Measurements from ENCODE around the gene DOCK11. TPM values are rescaled to one million over a fixed set of nuclear protein-coding genes. Genes with fewer than 3 reads are reported as not detected.

Gene DOCK11
- 2.1 and 2.2 TPM in 2 replicates for total RNA-seq (2021)
- Bru-seq, nascent RNA = percentile 33 among the genes with signal in this experiment
- percentile 31 among the genes with signal in this experiment for BruChase-seq, experiment 1, labeled RNA remaining after a 2-hour chase
- BruChase-seq, experiment 2, labeled RNA remaining after a 6-hour chase = percentile 30 among the genes with signal in this experiment
- long read RNA-seq, partial matches to known transcripts = 1 of 1 reads
- long read RNA-seq, other reads (novel, unspliced or antisense) = 0 of 1 reads

- TF ChIP-seq, protein P1, sequence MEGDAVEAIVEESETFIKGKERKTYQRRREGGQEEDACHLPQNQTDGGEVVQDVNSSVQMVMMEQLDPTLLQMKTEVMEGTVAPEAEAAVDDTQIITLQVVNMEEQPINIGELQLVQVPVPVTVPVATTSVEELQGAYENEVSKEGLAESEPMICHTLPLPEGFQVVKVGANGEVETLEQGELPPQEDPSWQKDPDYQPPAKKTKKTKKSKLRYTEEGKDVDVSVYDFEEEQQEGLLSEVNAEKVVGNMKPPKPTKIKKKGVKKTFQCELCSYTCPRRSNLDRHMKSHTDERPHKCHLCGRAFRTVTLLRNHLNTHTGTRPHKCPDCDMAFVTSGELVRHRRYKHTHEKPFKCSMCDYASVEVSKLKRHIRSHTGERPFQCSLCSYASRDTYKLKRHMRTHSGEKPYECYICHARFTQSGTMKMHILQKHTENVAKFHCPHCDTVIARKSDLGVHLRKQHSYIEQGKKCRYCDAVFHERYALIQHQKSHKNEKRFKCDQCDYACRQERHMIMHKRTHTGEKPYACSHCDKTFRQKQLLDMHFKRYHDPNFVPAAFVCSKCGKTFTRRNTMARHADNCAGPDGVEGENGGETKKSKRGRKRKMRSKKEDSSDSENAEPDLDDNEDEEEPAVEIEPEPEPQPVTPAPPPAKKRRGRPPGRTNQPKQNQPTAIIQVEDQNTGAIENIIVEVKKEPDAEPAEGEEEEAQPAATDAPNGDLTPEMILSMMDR (conservative IDR thresholded peaks at IDR 0.05; ENCODE audit: low read depth, low read length) = no peak
- TF ChIP-seq EZH2 (IDR thresholded peaks at IDR 0.05; ENCODE audit: borderline replicate concordance, low read depth, low read length, poor library complexity, severe bottlenecking) = no peak
- Histone ChIP-seq H3K27ac (ENCODE audit: low read depth, low read length, poor library complexity, severe bottlenecking) (no peak within 1 kb of the TSS), H3K4me1 (ENCODE audit: insufficient read depth, low read length, poor library complexity, severe bottlenecking) (no peaks in the 10 kb centered on the region), H3K36me3 (ENCODE audit: insufficient read depth, low read length, poor library complexity, severe bottlenecking) (no peaks in the 10 kb centered on the region), H3K4me3 (ENCODE audit: low read depth, low read length, poor library complexity, severe bottlenecking) (peak within 1 kb of the TSS; percentile 49), H3K27me3 (replicated peaks; ENCODE audit: insufficient read depth, low read depth, low read length, poor library complexity) (peaks cover 12% of the 10 kb centered on the region), H3K9me3 (ENCODE audit: low read depth, low read length, poor library complexity, severe bottlenecking) (no peaks in the 10 kb centered on the region)
- intact Hi-C loops (cut with micrococcal nuclease; ENCODE audit: unreplicated experiment) = no loop called here
- DNase-seq (ENCODE audit: low spot score) = peak; percentile 62
- ChIA-PET CTCF (no interaction called here), POLR2A (ENCODE audit: low non-redundant PET) (interaction anchor here (0.5 kb wide), 1 partner anchor 66 kb away, joined by 9 read pairs; no protein-coding TSS in a partner anchor)
- BruUV-seq (replicated peaks) = no TSS peak
Measured at GRCh38 chrX:118495061-118495921, at the start of gene DOCK11. Gene DOCK11, plus strand, starts transcription at chrX:118495815. Its CDS starts 157 bp downstream, at chrX:118495972.

DNA sequence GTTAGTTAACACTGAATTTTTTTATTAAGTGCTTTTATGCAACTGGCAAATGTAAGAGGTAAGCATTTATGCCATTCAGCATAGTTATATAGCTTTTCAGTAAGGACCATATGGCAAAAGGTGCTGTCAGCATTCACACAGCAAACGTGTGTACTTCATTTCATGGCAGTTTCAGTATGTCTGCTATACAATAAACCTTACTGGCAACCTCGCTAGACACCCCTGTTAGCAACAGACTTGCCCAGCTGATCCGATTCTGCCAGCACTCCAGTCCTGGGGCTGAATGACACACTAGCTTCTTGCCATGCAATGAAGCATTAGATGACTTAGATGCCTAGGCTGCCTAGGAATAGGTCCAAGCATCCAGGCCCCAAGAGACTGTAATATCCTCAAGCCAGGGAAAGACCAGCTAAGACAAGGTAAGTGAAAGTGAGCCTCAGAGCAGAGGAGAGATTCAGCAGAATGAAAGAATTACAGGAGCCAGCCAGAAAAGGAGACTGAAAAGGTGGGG is 47.3 kb upstream of the DOCK11 start:
- intact Hi-C loops (cut with micrococcal nuclease; ENCODE audit: unreplicated experiment) = no loop called here
- H3K36me3 ChIP-seq (ENCODE audit: insufficient read depth, low read length, poor library complexity, severe bottlenecking) = no peaks in the 10 kb centered on the region
- TF ChIP-seq, protein P1 (conservative IDR thresholded peaks at IDR 0.05; ENCODE audit: low read depth, low read length) = no peak
- no peak for TF ChIP-seq EZH2 (IDR thresholded peaks at IDR 0.05; ENCODE audit: borderline replicate concordance, low read depth, low read length, poor library complexity, severe bottlenecking)
- H3K27ac ChIP-seq (ENCODE audit: low read depth, low read length, poor library complexity, severe bottlenecking) = no peak overlapping the region
- H3K27me3 ChIP-seq (replicated peaks; ENCODE audit: insufficient read depth, low read depth, low read length, poor library complexity) = no peaks in the 10 kb centered on the region
- H3K4me3 ChIP-seq (ENCODE audit: low read depth, low read length, poor library complexity, severe bottlenecking) = no peak overlapping the region
- H3K9me3 ChIP-seq (ENCODE audit: low read depth, low read length, poor library complexity, severe bottlenecking) = no peaks in the 10 kb centered on the region
- ChIA-PET CTCF (no interaction called here), POLR2A (ENCODE audit: low non-redundant PET) (no interaction called here)
- no TSS peak for BruUV-seq (replicated peaks)
- no peaks in the 10 kb centered on the region for H3K4me1 ChIP-seq (ENCODE audit: insufficient read depth, low read length, poor library complexity, severe bottlenecking)
- no peak for DNase-seq (ENCODE audit: low spot score)

DNA sequence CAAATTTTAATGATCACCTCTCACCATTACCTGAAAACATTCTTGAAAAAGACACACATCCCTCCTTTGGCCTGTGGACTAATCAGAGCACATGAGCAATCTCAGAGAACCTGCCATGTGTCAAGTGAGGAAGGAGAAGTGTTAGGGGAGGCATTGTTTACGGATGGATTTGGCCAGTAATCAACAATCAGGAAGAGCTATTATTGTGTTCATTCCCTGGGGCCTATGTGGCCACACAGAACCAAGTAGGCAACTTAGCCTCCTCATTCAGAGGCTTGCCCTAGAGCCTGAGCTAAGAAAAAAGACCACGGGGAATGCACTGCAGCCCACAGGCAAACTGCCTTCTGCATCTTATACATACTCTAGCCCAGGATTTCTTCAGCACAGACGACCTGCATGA is 40.6 kb upstream of the DOCK11 start:
- no peak for DNase-seq (ENCODE audit: low spot score)
- no peaks in the 10 kb centered on the region for H3K4me1 ChIP-seq (ENCODE audit: insufficient read depth, low read length, poor library complexity, severe bottlenecking)
- H3K27me3 ChIP-seq (replicated peaks; ENCODE audit: insufficient read depth, low read depth, low read length, poor library complexity) = no peaks in the 10 kb centered on the region
- TF ChIP-seq EZH2 (IDR thresholded peaks at IDR 0.05; ENCODE audit: borderline replicate concordance, low read depth, low read length, poor library complexity, severe bottlenecking) = no peak
- TF ChIP-seq, protein P1 (conservative IDR thresholded peaks at IDR 0.05; ENCODE audit: low read depth, low read length) = no peak
- H3K4me3 ChIP-seq (ENCODE audit: low read depth, low read length, poor library complexity, severe bottlenecking) = no peak overlapping the region
- H3K9me3 ChIP-seq (ENCODE audit: low read depth, low read length, poor library complexity, severe bottlenecking) = no peaks in the 10 kb centered on the region
- POLR2A ChIA-PET (ENCODE audit: low non-redundant PET) = no interaction called here
- CTCF ChIA-PET = no interaction called here
- no TSS peak for BruUV-seq (replicated peaks)
- H3K27ac ChIP-seq (ENCODE audit: low read depth, low read length, poor library complexity, severe bottlenecking) = no peak overlapping the region
- no peaks in the 10 kb centered on the region for H3K36me3 ChIP-seq (ENCODE audit: insufficient read depth, low read length, poor library complexity, severe bottlenecking)
- intact Hi-C loops (cut with micrococcal nuclease; ENCODE audit: unreplicated experiment) = no loop called here
